Nephron progenitor cell (in vitro differentiated cells): ENCODE results near the gene FZD10.

Experiments
- DNase-seq: peaks from one replicate; pipeline ENCODE4 v3.0.0; 2021
- H3K27ac Mint-ChIP-seq: 2 replicates; pipeline ENCODE4 v1.8.0; 2021; ENCODE audit warnings: mild to moderate bottlenecking, moderate library complexity, mixed read lengths
- H3K27me3 Mint-ChIP-seq: 2 replicates; pipeline ENCODE4 v1.8.0; 2021; ENCODE audit warnings: mild to moderate bottlenecking, low read depth, mixed read lengths; ENCODE audit not compliant: poor library complexity
- H3K36me3 Mint-ChIP-seq: 2 replicates; pipeline ENCODE4 v1.8.0; 2021; ENCODE audit warnings: low read depth, mixed read lengths
- H3K4me1 Mint-ChIP-seq: 2 replicates; pipeline ENCODE4 v1.8.0; 2021; ENCODE audit warnings: mixed read lengths
- H3K4me3 Mint-ChIP-seq: 2 replicates; pipeline ENCODE4 v1.8.0; 2021; ENCODE audit warnings: mild to moderate bottlenecking, moderate library complexity, mixed read lengths
- H3K9me3 Mint-ChIP-seq: 2 replicates; pipeline ENCODE4 v1.8.0; 2021; ENCODE audit warnings: mild to moderate bottlenecking, moderate library complexity, mixed read lengths
- TF ChIP-seq, protein P1 (sequence below): fragments of 200-600 bp; sonication (generic); IDR thresholded peaks from 2 replicates; pipeline ENCODE4 v1.5.0; 2021; ENCODE audit warnings: antibody characterized with exemption

FZD10 gene

DNA sequence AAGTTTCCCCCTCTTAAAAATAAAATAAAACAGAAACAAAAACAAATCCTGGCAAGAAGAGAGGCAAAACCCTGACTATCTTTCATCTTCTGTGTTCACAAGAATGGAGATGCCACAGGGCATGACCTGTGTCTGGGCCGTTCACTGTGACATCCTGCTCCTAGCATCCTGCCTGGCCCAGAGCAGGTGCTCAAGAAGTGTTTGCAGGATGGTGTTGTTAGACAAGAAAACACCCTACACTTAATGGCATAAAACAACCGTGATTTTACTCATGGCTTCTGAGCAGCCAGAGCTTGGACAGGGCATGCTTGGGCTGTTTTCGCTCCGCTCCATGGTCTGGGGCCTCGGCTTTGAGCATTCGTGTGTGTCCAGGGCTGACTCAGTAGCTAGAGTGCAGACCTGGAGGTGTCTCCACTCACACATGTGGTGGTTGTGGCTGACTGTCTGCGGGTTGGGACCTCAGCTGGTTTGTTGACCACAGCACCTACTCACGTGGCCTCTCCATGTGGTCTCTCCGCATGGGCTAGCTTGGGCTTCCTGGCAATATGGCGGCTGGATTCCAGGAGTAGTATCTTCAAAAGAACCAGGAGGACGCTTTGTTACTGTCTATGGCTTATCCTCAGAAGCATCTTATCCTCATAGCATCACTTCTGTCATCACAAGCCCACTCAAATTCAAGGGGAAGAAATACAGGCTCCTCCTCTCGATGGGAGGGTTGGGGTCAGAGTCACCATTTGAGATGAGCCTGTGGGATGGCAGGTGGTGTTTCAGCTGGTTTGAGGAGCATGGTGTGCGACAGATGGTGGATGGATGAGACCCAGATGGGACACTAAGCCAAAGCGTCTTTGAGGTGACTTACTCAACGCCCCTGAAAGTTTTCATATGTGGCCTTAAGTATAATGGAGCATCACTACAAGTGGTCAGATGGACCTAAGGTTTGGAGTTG is 33.2 kb upstream of the FZD10 start:
- H3K9me3 Mint-ChIP-seq, result no peaks in the 10 kb centered on the region
- peaks cover 11% of the 10 kb centered on the region for H3K27me3 Mint-ChIP-seq
- no peak overlapping the region for H3K27ac Mint-ChIP-seq
- H3K4me1 Mint-ChIP-seq, result peaks cover 87% of the 10 kb centered on the region
- no peaks in the 10 kb centered on the region for H3K36me3 Mint-ChIP-seq
- no peak for DNase-seq
- no peak overlapping the region for H3K4me3 Mint-ChIP-seq
- TF ChIP-seq, protein P1, sequence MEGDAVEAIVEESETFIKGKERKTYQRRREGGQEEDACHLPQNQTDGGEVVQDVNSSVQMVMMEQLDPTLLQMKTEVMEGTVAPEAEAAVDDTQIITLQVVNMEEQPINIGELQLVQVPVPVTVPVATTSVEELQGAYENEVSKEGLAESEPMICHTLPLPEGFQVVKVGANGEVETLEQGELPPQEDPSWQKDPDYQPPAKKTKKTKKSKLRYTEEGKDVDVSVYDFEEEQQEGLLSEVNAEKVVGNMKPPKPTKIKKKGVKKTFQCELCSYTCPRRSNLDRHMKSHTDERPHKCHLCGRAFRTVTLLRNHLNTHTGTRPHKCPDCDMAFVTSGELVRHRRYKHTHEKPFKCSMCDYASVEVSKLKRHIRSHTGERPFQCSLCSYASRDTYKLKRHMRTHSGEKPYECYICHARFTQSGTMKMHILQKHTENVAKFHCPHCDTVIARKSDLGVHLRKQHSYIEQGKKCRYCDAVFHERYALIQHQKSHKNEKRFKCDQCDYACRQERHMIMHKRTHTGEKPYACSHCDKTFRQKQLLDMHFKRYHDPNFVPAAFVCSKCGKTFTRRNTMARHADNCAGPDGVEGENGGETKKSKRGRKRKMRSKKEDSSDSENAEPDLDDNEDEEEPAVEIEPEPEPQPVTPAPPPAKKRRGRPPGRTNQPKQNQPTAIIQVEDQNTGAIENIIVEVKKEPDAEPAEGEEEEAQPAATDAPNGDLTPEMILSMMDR, result no peak

DNA sequence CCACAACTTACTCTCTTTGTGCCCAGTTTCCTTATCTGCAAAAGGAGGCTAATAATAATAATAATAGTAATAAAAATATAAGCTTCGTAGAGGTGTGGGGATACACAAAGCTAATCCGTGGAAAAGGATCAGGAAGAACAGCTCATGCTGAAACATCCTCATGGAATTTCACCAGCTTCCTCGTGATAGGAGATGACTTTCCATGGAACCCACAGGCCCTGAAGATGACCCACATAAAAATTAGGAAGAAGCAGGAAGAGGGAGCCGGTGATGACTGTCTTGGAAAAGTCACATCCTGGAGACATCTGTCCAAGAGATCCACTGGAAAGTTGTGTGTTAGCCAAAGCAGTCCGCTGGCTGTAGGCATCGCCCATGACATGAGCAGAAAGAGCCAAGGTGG is 31.9 kb upstream of the FZD10 start:
- no peaks in the 10 kb centered on the region for H3K9me3 Mint-ChIP-seq
- no peak overlapping the region for H3K4me3 Mint-ChIP-seq
- TF ChIP-seq, protein P1, result no peak
- H3K4me1 Mint-ChIP-seq, result peaks cover 89% of the 10 kb centered on the region
- no peaks in the 10 kb centered on the region for H3K36me3 Mint-ChIP-seq
- DNase-seq, result no peak
- H3K27me3 Mint-ChIP-seq, result peaks cover 15% of the 10 kb centered on the region
- no peak overlapping the region for H3K27ac Mint-ChIP-seq

DNA sequence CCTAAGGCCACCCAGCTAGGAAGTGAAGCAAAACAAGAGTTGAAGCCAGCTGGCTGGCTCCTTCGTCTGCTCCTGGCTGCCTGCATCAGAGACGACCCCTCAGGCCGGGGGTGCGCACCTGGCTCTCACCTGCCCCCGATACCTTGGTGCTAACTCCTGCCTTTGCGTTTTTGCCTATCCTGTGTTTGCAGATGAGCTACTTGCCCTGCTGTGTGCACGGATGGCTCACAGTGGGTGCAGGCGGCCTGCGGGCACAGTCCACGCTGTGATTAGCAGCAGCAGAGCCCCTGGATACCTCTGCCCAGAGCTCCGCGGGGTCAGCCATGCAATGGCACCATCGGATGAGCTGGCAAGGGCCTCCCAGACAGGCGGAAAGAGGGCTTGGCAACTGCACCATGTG is 31.2 kb upstream of the FZD10 start:
- Mint-ChIP-seq H3K4me1 (peaks cover 87% of the 10 kb centered on the region), H3K27ac (no peak overlapping the region), H3K36me3 (no peaks in the 10 kb centered on the region), H3K9me3 (no peaks in the 10 kb centered on the region), H3K27me3 (peaks cover 15% of the 10 kb centered on the region), H3K4me3 (no peak overlapping the region)
- no peak for DNase-seq
- TF ChIP-seq, protein P1, result no peak

DNA sequence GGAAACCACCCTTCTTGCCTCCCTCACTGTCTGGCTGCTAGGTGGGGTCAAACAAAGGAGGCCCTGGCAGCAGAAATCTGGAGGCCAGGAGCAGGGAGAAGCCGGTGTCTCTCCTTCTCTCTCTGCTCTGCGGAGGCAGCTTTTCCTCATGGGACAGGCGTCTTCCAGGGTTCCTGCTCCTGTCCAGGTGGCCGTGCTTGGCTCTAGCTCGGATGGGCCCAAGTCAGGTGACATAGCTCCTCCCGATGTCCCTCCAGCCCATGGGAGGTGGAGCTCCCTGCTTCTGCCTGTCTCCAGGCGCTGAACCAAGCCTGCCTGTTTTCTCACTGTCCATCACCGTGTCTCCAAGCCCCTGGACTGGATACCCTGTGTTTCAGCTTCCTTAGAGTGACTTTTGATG is 30.5 kb upstream of the FZD10 start:
- no peak for DNase-seq
- H3K4me3 Mint-ChIP-seq, result no peak overlapping the region
- no peaks in the 10 kb centered on the region for H3K9me3 Mint-ChIP-seq
- H3K36me3 Mint-ChIP-seq, result no peaks in the 10 kb centered on the region
- H3K4me1 Mint-ChIP-seq, result peaks cover 86% of the 10 kb centered on the region
- H3K27ac Mint-ChIP-seq, result no peak overlapping the region
- H3K27me3 Mint-ChIP-seq, result peaks cover 18% of the 10 kb centered on the region
- TF ChIP-seq, protein P1, result no peak

DNA sequence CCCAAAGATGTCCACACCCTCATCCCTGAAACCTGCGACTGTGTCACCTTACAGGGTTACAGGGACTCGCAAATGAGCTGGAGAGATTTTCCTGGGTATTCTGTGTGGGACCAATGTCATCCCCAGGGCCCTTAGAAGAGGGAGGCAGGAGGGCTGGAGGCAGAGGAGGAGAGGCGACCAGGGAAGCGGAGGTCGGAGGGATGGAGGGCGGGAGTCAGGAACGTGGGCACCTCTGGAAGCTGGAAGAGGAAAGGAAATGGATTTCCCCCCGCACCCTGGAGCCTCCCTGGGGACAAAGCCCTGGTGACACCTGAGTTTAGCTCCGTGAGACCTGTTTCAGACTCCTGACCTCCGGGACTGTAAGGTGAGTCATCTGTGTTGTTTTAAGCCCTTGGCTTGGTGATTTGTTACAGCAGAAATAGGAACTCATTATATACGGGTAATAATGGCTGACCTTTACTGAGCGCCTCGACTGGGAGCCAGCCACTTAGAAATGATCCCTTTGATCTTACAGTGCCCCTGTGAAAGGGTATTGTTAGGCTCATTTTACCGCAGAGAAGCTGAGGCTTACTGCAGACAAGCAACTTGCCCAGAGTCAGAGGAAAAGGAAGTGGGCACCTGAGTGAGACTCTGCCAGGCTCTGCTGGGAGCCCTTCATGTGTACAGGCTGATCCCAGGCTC is 29.3 kb upstream of the FZD10 start:
- no peak overlapping the region for H3K27ac Mint-ChIP-seq
- TF ChIP-seq, protein P1, result no peak
- no peak for DNase-seq
- no peaks in the 10 kb centered on the region for H3K9me3 Mint-ChIP-seq
- no peaks in the 10 kb centered on the region for H3K36me3 Mint-ChIP-seq
- peaks cover 87% of the 10 kb centered on the region for H3K4me1 Mint-ChIP-seq
- H3K4me3 Mint-ChIP-seq, result no peak overlapping the region
- peaks cover 29% of the 10 kb centered on the region for H3K27me3 Mint-ChIP-seq
